Lung microvascular endothelial cell (primary cell): ENCODE data around the gene TMEM9B. TPM values are rescaled to one million over a fixed set of nuclear protein-coding genes. Genes with fewer than 3 reads are reported as not detected.
"Not testable (repeated sequence)": the region's sequence is repeated elsewhere in the genome, so short reads cannot be mapped to it uniquely, and the experiment has no call there.

Experiments used
- DNase-seq, 2 donors: peaks; one replicate each; pipeline versions ENCODE4 v3.0.0 to v3.0.0-alpha.2; 2010; ENCODE audit warnings: low read depth in 2 of 2
- total RNA-seq: library from RNA; depleted of rRNA; stranded (reverse); fragments of >200 nt; gene quantifications from 2 replicates; pipeline ENCODE4 v1.2.1, GENCODE V29; 2014

TMEM9B gene
- total RNA-seq: 28.3 and 50.0 TPM in 2 replicates

- DNase-seq: peak; percentile 82 to 88
These were observed at the start of gene TMEM9B for GRCh38 chr11:8964324-8965320. TSS of gene TMEM9B (minus strand) at chr11:8964442. CDS start at chr11:8964313, 129 bp downstream.

- DNase-seq: no peak
These were observed 49.1 kb upstream of the TMEM9B start for GRCh38 chr11:9013373-9013772.

DNA sequence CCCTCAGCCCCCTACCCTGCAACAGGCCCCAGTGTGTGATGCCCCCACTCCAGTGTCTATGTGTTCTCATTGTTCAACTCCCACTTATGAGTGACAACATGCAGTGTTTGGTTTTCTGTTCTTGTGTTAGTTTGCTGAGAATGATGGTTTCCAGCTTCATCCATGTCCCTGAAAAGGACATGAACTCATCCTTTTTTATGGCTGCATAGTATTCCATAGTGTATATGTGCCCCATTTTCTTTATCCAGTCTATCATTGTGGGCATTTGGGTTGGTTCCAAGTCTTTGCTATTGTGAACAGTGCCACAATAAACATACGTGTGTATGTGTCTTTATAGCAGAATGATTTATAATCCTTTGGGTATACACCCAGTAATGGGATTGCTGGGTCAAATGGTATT lies 45.3 kb upstream of the TMEM9B start:
- not testable (repeated sequence) for DNase-seq

DNA sequence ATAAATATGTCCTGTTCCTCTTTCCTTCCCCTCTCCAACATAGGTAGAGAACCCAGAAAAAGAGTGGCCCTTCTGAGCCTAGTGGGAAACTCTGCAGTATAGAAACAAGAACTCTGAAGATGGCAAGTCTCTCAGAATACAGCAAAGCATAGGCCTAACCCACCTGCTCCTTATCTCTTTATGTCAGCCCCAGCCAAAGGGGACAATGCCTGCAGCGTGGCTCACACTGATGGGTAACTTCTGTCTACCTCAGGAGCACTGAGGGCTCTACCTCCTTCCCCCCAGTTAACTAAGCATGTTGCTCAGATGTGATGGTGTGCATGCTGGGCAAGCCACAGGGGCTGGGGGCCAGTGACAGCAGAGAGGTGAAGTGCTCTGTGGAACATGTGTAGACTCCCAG lies 44.4 kb upstream of the TMEM9B start:
- no peak for DNase-seq

DNA sequence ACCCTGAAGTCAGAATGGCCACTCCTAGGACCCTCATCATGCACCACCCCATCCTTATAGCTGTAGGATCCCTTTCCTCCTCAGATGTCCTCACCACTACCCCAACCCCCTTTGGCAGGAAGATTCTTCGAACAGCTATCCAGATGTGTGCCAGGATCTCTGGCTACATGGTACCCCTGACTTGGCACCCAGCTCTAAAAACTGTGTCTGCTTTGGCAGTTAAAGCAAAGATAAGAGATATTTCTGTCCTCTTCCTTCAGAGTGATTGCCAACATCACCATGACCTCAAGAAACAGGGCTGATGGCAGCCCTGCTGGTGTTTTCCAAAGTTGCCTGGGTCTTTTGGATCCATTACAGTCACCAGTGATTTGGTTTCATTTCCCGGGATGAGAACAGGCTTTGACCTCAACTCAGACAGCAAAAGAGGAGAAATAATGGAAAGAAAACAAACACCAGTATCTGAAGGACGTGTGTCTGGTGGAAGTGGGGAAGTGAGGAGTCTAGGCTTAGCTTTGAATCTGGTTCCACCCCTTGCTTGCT lies 43.8 kb upstream of the TMEM9B start:
- no peak for DNase-seq

- no peak for DNase-seq
These were observed 40.8 kb upstream of the TMEM9B start for GRCh38 chr11:9005087-9005486.

GRCh38 chr11:9004183-9004926 lies 40.1 kb upstream of the TMEM9B start:
- no peak for DNase-seq

DNA sequence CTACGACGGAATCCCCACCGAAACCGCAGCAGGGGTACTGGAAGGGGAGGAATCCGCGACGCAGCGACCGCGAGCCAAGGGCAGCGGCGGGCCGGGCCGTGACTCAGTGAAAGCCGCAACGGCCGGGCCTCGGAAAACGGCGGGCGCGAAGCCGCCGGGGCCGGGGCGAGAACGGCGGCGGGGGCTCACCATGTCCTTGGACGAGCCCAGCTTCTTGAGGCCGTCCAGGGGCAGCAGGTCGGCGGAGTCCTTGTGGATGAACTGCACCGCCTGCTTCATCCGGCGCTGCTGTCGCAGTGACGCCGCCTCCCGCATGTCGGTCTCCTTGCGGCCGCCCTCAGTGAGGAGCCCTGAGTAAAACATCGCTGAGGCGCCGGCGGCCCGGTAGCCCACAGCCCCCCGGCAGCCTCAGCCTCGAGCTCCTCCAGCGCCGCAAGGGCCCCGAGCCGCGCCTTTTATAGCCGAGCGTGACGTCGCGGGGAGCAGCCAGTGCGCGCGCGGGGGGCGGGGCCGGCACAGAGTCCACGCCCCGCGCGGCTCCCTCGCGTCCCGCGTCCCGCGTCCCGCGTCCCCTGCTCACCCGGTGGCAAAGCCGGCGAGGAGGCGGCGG lies 39.4 kb upstream of the TMEM9B start, which contains the start of gene NRIP3:
TSS of gene NRIP3 (minus strand) at position 429 of the 610 bp plus-strand sequence. CDS start at position 363, 66 bp downstream.
- DNase-seq: peak; percentile 56 to 68

GRCh38 chr11:9002920-9003572 lies 38.8 kb upstream of the TMEM9B start:
- DNase-seq: peak in 1 of 2 donors; percentile 6

GRCh38 chr11:9001736-9002135 lies 37.5 kb upstream of the TMEM9B start:
- DNase-seq: peak in 1 of 2 donors; percentile 94

DNA sequence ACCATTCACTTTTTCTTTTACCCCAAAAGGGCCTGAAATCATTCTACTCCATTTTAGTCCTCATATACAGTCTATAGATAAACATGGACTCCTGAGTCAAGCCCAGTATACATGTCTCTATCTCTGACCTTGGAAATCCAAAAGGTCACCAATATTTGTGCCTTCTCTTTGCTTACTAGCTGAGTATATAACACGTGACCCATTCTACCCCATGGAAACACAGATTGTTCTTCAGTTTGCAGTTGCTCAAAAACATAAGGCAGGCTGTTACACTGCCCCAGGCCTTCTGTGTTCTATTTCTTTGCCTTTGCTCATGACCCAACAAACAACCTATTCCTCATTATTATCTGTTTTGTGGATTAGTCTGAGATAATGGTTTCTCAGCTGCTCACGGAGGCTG lies 33.8 kb upstream of the TMEM9B start:
- DNase-seq: no peak

DNA sequence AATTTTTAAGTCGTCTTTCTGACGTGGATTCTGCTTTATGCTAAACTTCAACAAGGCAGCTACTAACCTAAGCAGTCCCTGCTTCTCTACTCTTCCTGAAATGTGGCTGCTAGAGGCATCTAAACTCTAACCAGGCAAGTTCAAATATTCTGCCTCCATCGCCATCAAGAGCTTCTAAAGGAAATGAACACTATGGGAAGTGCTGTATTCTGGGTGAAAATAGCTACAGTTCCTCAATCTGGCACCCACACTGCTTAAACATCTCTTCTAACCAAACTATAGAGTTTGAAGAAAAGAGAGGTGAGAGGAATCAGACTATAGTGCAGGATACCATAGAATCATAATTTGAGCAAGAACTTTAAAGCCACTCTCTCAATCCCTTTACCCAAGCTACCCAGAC lies 33.2 kb upstream of the TMEM9B start:
- no peak for DNase-seq

GRCh38 chr11:8989453-8989852 lies 25.2 kb upstream of the TMEM9B start:
- peak in 1 of 2 donors; percentile 13 for DNase-seq

GRCh38 chr11:8988329-8989234 lies 24.3 kb upstream of the TMEM9B start:
- DNase-seq: peak in 1 of 2 donors; percentile 29

DNA sequence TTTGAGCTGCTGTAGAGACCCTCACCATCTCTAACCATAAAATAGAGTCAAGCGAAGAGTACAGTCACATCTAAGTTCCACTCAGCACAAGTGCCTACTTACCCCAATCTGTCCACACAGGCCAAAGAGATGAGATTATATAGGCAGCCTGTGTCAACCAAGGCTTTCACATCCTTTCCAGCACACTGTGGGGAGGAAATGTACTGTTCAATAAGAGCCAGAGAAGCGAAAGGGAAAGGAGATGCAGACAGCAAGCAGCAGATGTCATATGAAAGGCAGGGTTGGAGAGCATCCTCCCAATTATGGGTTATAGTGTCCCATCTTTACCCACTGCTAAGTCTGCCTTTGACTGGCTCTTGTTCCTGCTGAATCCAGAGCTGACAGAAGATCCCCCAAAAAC lies 23.2 kb upstream of the TMEM9B start:
- no peak for DNase-seq

DNA sequence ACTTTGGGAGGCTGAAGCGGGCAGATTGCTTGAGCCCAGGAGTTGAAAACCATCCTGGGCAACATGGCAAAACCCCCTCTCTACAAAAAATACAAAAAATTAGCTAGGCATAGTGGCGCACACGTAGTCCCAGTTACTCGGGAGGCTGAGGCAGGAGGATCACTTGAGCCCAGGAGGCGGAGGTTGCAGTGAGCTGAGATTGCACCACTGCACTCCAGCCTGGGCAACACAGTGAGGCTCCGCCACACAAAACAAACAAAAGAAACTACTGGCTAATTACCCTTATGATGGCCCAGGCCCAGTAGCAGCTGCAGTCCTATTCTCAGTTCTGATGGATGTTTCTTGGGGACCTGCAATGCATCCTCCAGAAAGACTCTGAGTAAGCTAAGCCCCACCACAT lies 22.5 kb upstream of the TMEM9B start:
- DNase-seq: not testable (repeated sequence)

DNA sequence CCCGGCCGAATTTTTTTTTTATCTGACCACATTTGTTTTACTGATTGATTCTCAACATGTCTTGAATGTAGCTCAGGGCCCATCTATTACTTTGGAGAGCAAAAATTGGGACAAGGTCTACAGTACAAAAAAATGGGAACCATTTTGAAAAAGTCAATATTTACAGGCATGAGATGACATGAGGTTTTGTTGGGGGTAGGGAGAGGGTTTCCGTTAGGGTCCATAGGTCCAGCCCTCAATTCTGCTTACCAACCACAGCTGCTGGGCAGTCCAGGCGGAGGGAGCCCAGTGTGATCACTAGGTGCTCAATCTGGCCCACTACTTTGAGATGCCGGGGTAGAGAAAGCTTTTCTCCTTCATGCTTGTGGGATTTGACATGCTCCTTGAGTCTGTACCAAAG lies 21.2 kb upstream of the TMEM9B start:
- no peak for DNase-seq

DNA sequence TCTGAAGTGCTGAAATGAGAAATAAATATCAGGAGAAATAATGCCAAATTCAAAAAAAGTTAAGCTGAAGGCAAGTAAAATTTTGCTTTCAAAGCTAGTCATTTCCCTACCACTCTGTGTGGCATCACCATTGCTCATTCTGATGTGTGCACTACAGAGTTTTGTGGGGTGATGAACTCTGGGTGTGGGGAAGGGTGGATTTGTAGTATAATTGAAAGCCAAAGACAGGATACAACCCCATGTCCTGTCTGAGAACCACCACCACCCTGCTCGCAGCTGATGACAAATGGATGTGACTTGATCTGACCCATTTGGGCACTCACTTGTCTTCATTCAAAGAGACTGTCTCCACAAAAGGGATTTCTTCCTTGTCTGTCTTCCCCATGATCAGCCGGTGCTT lies 19.3 kb upstream of the TMEM9B start:
- no peak for DNase-seq

GRCh38 chr11:8980485-8980884 lies 16.2 kb upstream of the TMEM9B start:
- no peak for DNase-seq

- DNase-seq: not testable (repeated sequence)
These were observed 15.1 kb upstream of the TMEM9B start for GRCh38 chr11:8979365-8979764.
